ENCODE data around the gene ADGRA1. TPM values are rescaled to one million over a fixed set of nuclear protein-coding genes. Genes with fewer than 3 reads are reported as not detected.
"Not testable (repeated sequence)": the region's sequence is repeated elsewhere in the genome, so short reads cannot be mapped to it uniquely, and the experiment has no call there.

ADGRA1 gene
- polyA plus RNA-seq, 4 donors, result 0.10 to 0.22 TPM; not detected in 2

- Histone ChIP-seq H3K4me3 (ENCODE audit: low read depth in 1 of 3, low read length in 3 of 3) (no peak overlapping the region), H3K27ac (ENCODE audit: low read depth in 1 of 3, low read length in 2 of 3) (no peak overlapping the region), H3K36me3 (ENCODE audit: control insufficient read depth in 3 of 3, insufficient read depth in 2 of 3, low read depth in 1 of 3, low read length in 3 of 3) (no peaks in the 10 kb centered on the region), H3K9me3 (ENCODE audit: control insufficient read depth in 2 of 2, insufficient read depth in 1 of 2, low read depth in 1 of 2, low read length in 1 of 2) (no peaks in the 10 kb centered on the region), H3K4me1 (ENCODE audit: control insufficient read depth in 3 of 3, insufficient read depth in 2 of 3, low read depth in 1 of 3, low read length in 2 of 3) (peaks cover 0 to 4% (median 0%) of the 10 kb centered on the region in 3 donors), H3K27me3 (ENCODE audit: control insufficient read depth in 3 of 3, insufficient read depth in 3 of 3, low read length in 3 of 3) (no peaks in the 10 kb centered on the region)
- WGBS, 3 donors, result 80 to 86% (median 82%) methylated on average over 8 to 11 of the region's 11 CpGs
- DNase-seq (no peak), FAIRE-seq (no peak)
These were observed 38.1 kb upstream of the ADGRA1 start for GRCh38 chr10:133049639-133050038.

DNA sequence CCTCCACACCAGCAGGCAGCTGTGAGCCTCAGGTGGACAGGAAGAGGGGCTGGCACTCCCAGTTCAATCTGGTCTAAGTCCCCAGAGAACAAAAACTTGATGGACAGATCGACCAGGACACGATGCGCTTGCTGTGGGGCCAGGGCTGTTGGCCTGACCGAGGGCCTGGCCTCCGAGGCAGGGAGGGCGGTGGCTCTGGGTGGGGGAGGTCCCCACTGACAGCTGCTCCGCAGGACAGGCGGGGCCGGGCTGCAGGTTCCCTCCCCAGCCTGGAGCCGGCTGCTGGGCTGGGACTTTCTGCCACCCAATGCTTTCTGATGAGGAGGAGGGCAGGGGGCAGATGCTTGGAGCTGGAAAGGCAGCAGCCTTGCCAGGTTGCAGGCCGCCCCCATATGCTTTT, 37.4 kb upstream of the ADGRA1 start:
- H3K27me3 ChIP-seq (ENCODE audit: control insufficient read depth in 3 of 3, insufficient read depth in 3 of 3, low read length in 3 of 3), result no peaks in the 10 kb centered on the region

DNA sequence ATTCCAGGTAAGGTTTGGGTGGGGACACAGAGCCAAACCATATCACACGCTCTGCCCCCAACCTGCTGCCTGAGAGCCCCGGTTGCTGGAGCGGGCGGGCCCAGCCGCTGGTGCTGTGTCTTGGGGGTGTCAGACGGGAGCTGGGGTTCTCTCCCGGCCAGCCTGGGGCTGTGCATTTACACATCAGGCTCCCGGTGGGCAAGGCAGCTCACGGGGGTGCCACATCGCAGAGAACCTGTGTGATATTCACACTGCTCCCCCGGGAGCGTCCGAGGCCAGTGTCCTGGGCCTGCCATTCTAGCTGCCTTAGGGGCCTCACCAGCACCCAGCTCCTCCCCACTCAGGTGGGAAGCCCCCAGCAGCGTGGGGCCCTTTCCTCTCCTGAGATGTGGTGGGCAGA, 35.6 kb upstream of the ADGRA1 start:
- Histone ChIP-seq H3K36me3 (ENCODE audit: control insufficient read depth in 3 of 3, insufficient read depth in 2 of 3, low read depth in 1 of 3, low read length in 3 of 3) (no peaks in the 10 kb centered on the region), H3K27ac (ENCODE audit: low read depth in 1 of 3, low read length in 2 of 3) (no peak overlapping the region), H3K4me3 (ENCODE audit: low read depth in 1 of 3, low read length in 3 of 3) (no peak overlapping the region), H3K4me1 (ENCODE audit: control insufficient read depth in 3 of 3, insufficient read depth in 2 of 3, low read depth in 1 of 3, low read length in 2 of 3) (peaks cover 0 to 4% (median 0%) of the 10 kb centered on the region in 3 donors), H3K27me3 (ENCODE audit: control insufficient read depth in 3 of 3, insufficient read depth in 3 of 3, low read length in 3 of 3) (no peaks in the 10 kb centered on the region), H3K9me3 (ENCODE audit: control insufficient read depth in 2 of 2, insufficient read depth in 1 of 2, low read depth in 1 of 2, low read length in 1 of 2) (no peaks in the 10 kb centered on the region)
- no peak for FAIRE-seq
- DNase-seq, result no peak
- 75 to 88% (median 79%) methylated on average over 14 of the region's 14 CpGs for WGBS, 3 donors

More for the DNA sequence above, 37.4 kb upstream of the ADGRA1 start:
- Histone ChIP-seq H3K27ac (ENCODE audit: low read depth in 1 of 3, low read length in 2 of 3) (no peak overlapping the region), H3K4me1 (ENCODE audit: control insufficient read depth in 3 of 3, insufficient read depth in 2 of 3, low read depth in 1 of 3, low read length in 2 of 3) (peaks cover 0 to 4% (median 0%) of the 10 kb centered on the region in 3 donors), H3K9me3 (ENCODE audit: control insufficient read depth in 2 of 2, insufficient read depth in 1 of 2, low read depth in 1 of 2, low read length in 1 of 2) (no peaks in the 10 kb centered on the region), H3K36me3 (ENCODE audit: control insufficient read depth in 3 of 3, insufficient read depth in 2 of 3, low read depth in 1 of 3, low read length in 3 of 3) (no peaks in the 10 kb centered on the region), H3K4me3 (ENCODE audit: low read depth in 1 of 3, low read length in 3 of 3) (no peak overlapping the region)
- WGBS, 3 donors, result 52 to 60% (median 56%) methylated on average over 10 to 11 of the region's 11 CpGs
- no peak for FAIRE-seq
- DNase-seq, result no peak

DNA sequence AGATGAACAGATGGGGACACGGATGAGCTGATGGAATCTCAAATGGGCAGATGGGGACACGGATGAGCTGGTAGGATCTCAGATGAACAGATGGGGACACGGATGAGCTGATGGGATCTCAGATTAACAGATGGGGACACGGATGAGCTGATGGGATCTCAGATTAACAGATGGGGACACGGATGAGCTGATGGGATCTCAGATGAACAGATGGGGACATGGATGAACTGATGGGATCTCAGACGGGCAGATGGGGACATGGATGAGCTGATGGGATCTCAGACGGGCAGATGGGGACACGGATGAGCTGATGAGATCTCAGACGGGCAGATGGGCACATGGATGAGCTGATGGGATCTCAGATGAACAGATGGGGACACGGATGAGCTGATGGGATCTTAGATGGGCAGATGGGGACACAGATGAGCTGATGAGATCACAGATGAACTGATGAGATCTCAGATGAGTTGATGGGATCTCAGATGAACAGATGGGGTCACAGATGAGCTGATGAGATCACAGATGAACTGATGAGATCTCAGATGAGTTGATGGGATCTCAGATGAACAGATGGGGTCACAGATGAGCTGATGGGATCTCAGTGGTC, 34.1 kb upstream of the ADGRA1 start:
- WGBS, 3 donors, result 76 to 87% (median 77%) methylated on average over 10 of the region's 10 CpGs
- not testable (repeated sequence) for DNase-seq; FAIRE-seq; H3K27ac ChIP-seq (ENCODE audit: low read depth in 1 of 3, low read length in 2 of 3); H3K4me1 ChIP-seq (ENCODE audit: control insufficient read depth in 3 of 3, insufficient read depth in 2 of 3, low read depth in 1 of 3, low read length in 2 of 3); H3K36me3 ChIP-seq (ENCODE audit: control insufficient read depth in 3 of 3, insufficient read depth in 2 of 3, low read depth in 1 of 3, low read length in 3 of 3); H3K27me3 ChIP-seq (ENCODE audit: control insufficient read depth in 3 of 3, insufficient read depth in 3 of 3, low read length in 3 of 3); H3K4me3 ChIP-seq (ENCODE audit: low read depth in 1 of 3, low read length in 3 of 3); H3K9me3 ChIP-seq (ENCODE audit: control insufficient read depth in 2 of 2, insufficient read depth in 1 of 2, low read depth in 1 of 2, low read length in 1 of 2)

- Histone ChIP-seq H3K36me3 (ENCODE audit: control insufficient read depth in 3 of 3, insufficient read depth in 2 of 3, low read depth in 1 of 3, low read length in 3 of 3) (no peaks in the 10 kb centered on the region), H3K27ac (ENCODE audit: low read depth in 1 of 3, low read length in 2 of 3) (no peak overlapping the region), H3K4me3 (ENCODE audit: low read depth in 1 of 3, low read length in 3 of 3) (no peak overlapping the region), H3K4me1 (ENCODE audit: control insufficient read depth in 3 of 3, insufficient read depth in 2 of 3, low read depth in 1 of 3, low read length in 2 of 3) (no peaks in the 10 kb centered on the region), H3K9me3 (ENCODE audit: control insufficient read depth in 2 of 2, insufficient read depth in 1 of 2, low read depth in 1 of 2, low read length in 1 of 2) (no peaks in the 10 kb centered on the region), H3K27me3 (ENCODE audit: control insufficient read depth in 3 of 3, insufficient read depth in 3 of 3, low read length in 3 of 3) (no peaks in the 10 kb centered on the region)
- 13 to 29% (median 25%) methylated on average over 2 of the region's 2 CpGs for WGBS, 3 donors
- DNase-seq (no peak), FAIRE-seq (no peak)
These were observed 32.3 kb upstream of the ADGRA1 start for GRCh38 chr10:133055470-133055869.

DNA sequence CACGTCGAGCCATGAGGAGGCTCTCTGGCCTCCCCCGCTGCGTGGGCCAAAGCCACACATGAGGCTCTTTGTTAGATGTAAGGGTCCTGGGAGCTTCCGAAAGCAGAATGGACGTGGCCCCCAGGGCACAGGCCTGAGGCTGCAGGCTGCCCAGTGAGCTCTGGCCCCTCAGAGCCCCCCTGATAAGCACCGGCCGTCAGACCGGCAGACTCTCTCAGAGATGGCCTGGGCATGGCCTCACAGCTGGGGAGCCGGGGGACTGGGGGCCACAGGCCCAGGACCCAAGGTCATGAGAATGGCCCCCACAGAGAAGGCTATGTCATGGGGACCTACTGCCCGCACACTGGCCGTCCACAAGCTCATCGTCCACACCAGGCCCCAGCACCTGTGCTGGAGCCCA, 31.7 kb upstream of the ADGRA1 start:
- H3K27me3 ChIP-seq (ENCODE audit: control insufficient read depth in 3 of 3, insufficient read depth in 3 of 3, low read length in 3 of 3), result no peaks in the 10 kb centered on the region
- no peak for DNase-seq
- H3K4me1 ChIP-seq (ENCODE audit: control insufficient read depth in 3 of 3, insufficient read depth in 2 of 3, low read depth in 1 of 3, low read length in 2 of 3), result no peaks in the 10 kb centered on the region
- H3K36me3 ChIP-seq (ENCODE audit: control insufficient read depth in 3 of 3, insufficient read depth in 2 of 3, low read depth in 1 of 3, low read length in 3 of 3), result no peaks in the 10 kb centered on the region
- H3K27ac ChIP-seq (ENCODE audit: low read depth in 1 of 3, low read length in 2 of 3), result no peak overlapping the region
- 76 to 88% (median 84%) methylated on average over 13 of the region's 13 CpGs for WGBS, 3 donors
- H3K9me3 ChIP-seq (ENCODE audit: control insufficient read depth in 2 of 2, insufficient read depth in 1 of 2, low read depth in 1 of 2, low read length in 1 of 2), result no peaks in the 10 kb centered on the region
- FAIRE-seq, result no peak
- H3K4me3 ChIP-seq (ENCODE audit: low read depth in 1 of 3, low read length in 3 of 3), result no peak overlapping the region

GRCh38 chr10:133056651-133057178, 31.0 kb upstream of the ADGRA1 start:
- H3K9me3 ChIP-seq (ENCODE audit: control insufficient read depth in 2 of 2, insufficient read depth in 1 of 2, low read depth in 1 of 2, low read length in 1 of 2), result no peaks in the 10 kb centered on the region
- no peaks in the 10 kb centered on the region for H3K4me1 ChIP-seq (ENCODE audit: control insufficient read depth in 3 of 3, insufficient read depth in 2 of 3, low read depth in 1 of 3, low read length in 2 of 3)
- H3K4me3 ChIP-seq (ENCODE audit: low read depth in 1 of 3, low read length in 3 of 3), result no peak overlapping the region
- DNase-seq (no peak), FAIRE-seq (no peak)
- H3K36me3 ChIP-seq (ENCODE audit: control insufficient read depth in 3 of 3, insufficient read depth in 2 of 3, low read depth in 1 of 3, low read length in 3 of 3), result no peaks in the 10 kb centered on the region
- H3K27me3 ChIP-seq (ENCODE audit: control insufficient read depth in 3 of 3, insufficient read depth in 3 of 3, low read length in 3 of 3), result no peaks in the 10 kb centered on the region
- 63 to 77% (median 67%) methylated on average over 19 of the region's 19 CpGs for WGBS, 3 donors
- H3K27ac ChIP-seq (ENCODE audit: low read depth in 1 of 3, low read length in 2 of 3), result no peak overlapping the region

GRCh38 chr10:133058331-133059092, 29.2 kb upstream of the ADGRA1 start:
- H3K36me3 ChIP-seq (ENCODE audit: control insufficient read depth in 3 of 3, insufficient read depth in 2 of 3, low read depth in 1 of 3, low read length in 3 of 3), result no peaks in the 10 kb centered on the region
- 22 to 29% (median 28%) methylated on average over 12 to 13 of the region's 13 CpGs for WGBS, 3 donors
- DNase-seq, result no peak
- H3K27ac ChIP-seq (ENCODE audit: low read depth in 1 of 3, low read length in 2 of 3), result no peak overlapping the region
- H3K9me3 ChIP-seq (ENCODE audit: control insufficient read depth in 2 of 2, insufficient read depth in 1 of 2, low read depth in 1 of 2, low read length in 1 of 2), result no peaks in the 10 kb centered on the region
- H3K4me1 ChIP-seq (ENCODE audit: control insufficient read depth in 3 of 3, insufficient read depth in 2 of 3, low read depth in 1 of 3, low read length in 2 of 3), result no peaks in the 10 kb centered on the region
- FAIRE-seq, result no peak
- H3K4me3 ChIP-seq (ENCODE audit: low read depth in 1 of 3, low read length in 3 of 3), result no peak overlapping the region
- no peaks in the 10 kb centered on the region for H3K27me3 ChIP-seq (ENCODE audit: control insufficient read depth in 3 of 3, insufficient read depth in 3 of 3, low read length in 3 of 3)
